AG09309 (cell line): ENCODE measurements around the gene CLCN3.
"Not testable (repeated sequence)": the region's sequence is repeated elsewhere in the genome, so short reads cannot be mapped to it uniquely, and the experiment has no call there.

ENCODE experiments used
- DNase-seq: peaks from one replicate; pipeline ENCODE4 v3.0.0-alpha.2; 2010; ENCODE audit warnings: low read depth
- H3K4me3 ChIP-seq: 2 replicates; pipeline ENCODE4 v1.5.1; 2011; ENCODE audit warnings: mild to moderate bottlenecking, low read depth, low read length, moderate library complexity; ENCODE audit not compliant: control insufficient read depth
- TF ChIP-seq, protein P1 (sequence below): IDR thresholded peaks from 2 replicates; pipeline ENCODE4 v1.5.1; 2011; ENCODE audit warnings: mild to moderate bottlenecking, low read depth, low read length, inconsistent platforms; ENCODE audit not compliant: insufficient read depth, control insufficient read depth; ENCODE audit errors: missing control alignments

Gene CLCN3

DNA sequence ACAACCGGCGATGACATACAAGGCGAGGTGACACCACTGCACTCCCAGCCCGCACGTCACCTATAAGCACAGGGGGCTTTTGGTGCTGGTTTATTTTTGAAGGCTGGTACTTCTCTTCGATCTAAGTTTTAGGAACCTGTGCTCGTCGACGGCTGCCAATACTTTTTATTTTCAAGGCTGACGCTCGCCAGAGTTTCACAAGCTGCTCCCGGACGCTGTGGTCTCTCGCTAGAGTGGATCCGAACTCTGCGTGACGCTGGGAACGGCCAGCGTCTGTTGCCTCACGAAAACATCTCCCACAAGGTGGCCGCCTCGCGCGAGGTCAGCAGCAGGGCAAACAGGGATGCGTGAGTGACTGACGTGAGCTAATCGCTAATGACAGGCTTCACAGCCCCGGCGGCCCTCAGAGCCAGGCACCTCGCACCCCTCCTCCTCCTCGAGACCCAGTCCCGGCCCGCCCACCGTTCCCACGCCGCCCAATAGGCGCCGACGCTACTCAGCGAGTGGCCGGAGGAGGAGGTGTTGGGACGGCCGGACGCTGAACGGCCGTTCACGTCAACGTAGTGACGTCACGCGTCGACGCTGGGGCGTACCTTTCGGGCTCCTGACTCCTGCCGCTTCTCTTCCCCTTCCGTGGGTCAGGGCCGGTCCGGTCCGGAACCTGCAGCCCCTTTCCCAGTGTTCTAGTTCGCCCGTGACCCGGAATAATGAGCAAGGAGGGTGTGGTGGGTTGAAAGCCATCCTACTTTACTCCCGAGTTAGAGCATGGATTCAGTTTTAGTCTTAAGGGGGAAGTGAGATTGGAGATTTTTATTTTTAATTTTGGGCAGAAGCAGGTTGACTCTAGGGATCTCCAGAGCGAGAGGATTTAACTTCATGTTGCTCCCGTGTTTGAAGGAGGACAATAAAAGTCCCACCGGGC is at the start of gene CLCN3:
Gene CLCN3 (plus strand): TSS at position 621 of the 922 bp plus-strand sequence. CDS start 15,351 bp downstream, outside the sequence.
- peak within 1 kb of the TSS; percentile 62 for H3K4me3 ChIP-seq
- peak; percentile 81 for DNase-seq
- TF ChIP-seq, protein P1, sequence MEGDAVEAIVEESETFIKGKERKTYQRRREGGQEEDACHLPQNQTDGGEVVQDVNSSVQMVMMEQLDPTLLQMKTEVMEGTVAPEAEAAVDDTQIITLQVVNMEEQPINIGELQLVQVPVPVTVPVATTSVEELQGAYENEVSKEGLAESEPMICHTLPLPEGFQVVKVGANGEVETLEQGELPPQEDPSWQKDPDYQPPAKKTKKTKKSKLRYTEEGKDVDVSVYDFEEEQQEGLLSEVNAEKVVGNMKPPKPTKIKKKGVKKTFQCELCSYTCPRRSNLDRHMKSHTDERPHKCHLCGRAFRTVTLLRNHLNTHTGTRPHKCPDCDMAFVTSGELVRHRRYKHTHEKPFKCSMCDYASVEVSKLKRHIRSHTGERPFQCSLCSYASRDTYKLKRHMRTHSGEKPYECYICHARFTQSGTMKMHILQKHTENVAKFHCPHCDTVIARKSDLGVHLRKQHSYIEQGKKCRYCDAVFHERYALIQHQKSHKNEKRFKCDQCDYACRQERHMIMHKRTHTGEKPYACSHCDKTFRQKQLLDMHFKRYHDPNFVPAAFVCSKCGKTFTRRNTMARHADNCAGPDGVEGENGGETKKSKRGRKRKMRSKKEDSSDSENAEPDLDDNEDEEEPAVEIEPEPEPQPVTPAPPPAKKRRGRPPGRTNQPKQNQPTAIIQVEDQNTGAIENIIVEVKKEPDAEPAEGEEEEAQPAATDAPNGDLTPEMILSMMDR: peak; percentile 13

DNA sequence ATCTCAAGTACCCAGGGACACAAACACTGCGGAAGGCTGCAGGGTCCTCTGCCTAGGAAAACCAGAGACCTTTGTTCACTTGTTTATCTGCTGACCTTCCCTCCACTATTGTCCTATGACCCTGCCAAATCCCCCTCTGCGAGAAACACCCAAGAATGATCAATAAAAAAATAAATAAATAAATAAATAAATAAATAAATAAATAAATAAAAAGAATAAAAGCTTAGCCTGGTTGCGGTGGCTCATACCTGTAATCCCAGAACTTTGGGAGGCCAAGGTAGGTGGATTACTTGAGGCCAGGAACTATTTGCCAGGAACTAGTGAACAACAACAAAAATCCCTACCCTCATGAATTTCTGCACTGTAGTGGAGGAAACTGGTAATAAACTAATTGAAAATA is 49.4 kb upstream of the CLCN3 start:
- not testable (repeated sequence) for H3K4me3 ChIP-seq, DNase-seq

DNA sequence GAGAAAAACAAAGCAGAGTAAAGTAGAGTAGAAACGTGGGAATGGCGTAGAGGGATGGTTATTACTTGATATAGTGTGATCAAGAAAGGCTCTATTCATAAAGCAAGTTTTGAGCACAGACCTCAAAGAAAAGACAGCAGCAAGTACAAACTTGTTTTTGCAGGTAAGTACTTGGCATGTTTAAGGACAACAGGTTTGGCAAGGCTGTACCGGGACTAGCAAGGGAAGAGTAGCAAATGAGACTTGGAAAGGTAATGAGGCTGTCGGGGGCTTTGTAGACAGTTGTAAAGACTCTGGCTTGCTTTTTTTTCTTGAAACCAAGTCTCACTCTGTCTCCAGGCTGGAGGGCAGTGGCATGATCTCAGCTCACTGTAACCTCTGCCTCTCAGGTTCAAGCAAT is 48.9 kb upstream of the CLCN3 start:
- TF ChIP-seq, protein P1: no peak
- no peak overlapping the region for H3K4me3 ChIP-seq
- no peak for DNase-seq

DNA sequence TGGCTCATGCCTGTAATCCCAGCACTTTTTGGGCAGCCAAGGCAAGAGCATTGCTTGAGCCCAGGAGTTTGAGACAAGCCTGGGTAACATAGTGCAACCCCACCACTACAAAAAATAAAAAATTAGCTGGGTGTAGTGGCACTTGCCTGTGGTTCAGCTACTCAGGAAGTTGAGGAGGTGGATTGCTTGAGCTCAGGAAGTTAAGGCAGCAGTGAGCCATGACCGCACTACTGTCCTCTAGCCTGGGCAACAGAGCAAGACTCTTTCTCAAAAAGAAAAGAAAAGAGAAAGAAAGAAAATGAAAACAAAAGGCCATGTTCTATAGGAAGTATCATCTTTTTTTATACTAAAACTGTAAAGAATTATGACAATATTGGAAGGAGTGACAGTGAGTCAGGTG is 46.5 kb upstream of the CLCN3 start:
- TF ChIP-seq, protein P1: no peak
- no peak for DNase-seq
- no peak overlapping the region for H3K4me3 ChIP-seq

DNA sequence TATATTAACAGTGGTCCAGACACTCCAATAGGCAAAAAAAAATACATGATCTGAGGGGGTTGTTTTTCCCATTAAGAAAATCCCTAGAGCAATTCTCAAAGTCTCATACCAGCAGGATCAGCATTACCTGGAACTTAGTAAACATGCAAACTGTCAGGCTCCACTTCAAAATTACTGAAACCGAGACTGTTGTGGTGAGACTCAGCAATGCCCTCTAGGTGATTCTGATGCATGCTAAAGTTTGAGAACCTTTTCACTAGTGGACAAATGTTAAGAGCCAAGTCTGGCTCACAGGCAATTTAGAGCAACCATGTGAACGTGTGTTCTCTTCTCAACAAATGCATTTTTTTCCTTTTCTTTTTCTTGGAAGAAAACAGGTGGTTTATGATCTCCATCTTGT is 38.2 kb upstream of the CLCN3 start:
- no peak overlapping the region for H3K4me3 ChIP-seq
- DNase-seq: no peak
- TF ChIP-seq, protein P1: no peak

DNA sequence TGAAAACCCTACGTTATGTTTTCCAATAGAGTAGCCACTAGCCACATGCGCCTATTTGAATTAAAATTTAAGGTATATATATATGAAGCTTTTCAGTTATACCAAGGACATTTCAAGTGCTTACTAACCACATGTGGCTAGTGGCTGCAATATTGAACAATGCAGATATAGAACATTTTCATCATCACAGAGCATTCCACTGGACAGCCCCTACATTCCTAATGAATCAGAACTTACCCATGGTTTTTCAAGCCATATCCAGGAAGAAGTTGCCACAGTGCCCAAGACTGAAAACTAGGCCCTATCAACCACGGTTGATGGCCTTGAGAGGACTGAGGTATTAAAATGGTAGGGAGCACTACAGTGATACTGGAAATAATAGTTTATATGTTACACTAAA is 37.7 kb upstream of the CLCN3 start:
- no peak for DNase-seq
- TF ChIP-seq, protein P1: no peak
- H3K4me3 ChIP-seq: no peak overlapping the region

DNA sequence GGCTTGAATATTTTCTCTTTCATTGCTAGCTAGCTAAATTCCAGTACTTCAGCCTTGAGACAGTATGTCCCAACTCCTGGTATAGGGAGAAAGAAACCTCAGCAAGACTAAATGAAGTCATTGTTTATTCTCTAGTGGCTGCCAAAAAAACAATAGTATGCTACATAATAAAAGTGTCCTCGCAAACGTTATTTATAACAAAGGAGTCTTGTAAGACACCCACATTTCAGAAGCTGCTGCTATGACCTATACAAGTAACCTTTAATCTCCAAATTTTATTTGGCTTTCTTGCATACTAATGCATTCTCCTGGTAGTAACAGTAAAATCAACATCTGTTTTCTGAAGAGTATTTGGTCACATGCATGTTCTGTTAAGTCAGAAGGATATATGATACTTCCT is 36.8 kb upstream of the CLCN3 start:
- DNase-seq: peak; percentile 24
- H3K4me3 ChIP-seq: no peak overlapping the region
- TF ChIP-seq, protein P1: no peak
